Measurements from ENCODE around the gene DPYSL5. TPM values are rescaled to one million over a fixed set of nuclear protein-coding genes. Genes with fewer than 3 reads are reported as not detected.
"Not testable (repeated sequence)": the region's sequence is repeated elsewhere in the genome, so short reads cannot be mapped to it uniquely, and the experiment has no call there.

The DPYSL5 gene
- total RNA-seq, 1 donor from 2014 or later: not detected

DNA sequence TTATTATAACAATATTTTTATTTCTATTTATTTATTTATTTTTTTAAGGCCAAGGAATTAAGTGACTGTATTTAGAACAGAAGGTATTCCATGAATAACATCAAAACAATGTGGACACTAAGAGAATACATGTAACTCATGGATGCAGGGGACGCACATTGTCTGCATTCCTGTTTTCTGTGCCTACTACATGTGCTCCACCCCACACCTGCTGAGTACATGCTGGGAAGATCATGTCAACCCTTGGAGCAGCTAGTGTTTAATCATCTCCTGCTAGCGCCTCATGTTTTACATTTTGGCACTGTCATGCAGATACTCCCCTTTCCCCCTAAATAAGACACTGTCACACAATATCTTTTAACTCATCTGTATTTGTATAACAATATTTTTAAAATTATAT lies 29.3 kb downstream of the DPYSL5 start:
- intact Hi-C loops (cut with DNase I): no loop called here
- H3K27ac ChIP-seq: no peak overlapping the region

DNA sequence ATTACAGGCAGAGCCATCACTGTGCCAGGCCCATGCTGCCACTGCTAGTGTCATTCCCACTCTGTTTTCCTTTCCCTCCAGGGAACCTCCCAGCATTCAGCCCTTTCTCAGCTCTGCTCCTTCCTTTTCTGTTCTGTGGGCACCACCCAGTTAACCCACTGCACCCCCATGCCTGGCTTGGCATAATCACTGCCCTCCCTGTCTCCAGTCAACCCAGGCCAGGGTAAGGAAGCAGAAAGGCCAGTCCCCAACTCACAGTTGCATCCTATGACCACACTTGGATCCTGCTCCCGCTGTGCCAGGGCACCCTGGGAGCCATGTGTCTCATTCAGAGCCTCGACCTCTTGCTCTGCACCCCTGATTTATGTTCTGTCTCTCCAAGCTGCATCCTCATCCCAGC lies 32.2 kb downstream of the DPYSL5 start:
- ATAC-seq: no peak
- intact Hi-C loops (cut with DNase I): no loop called here
- H3K4me1 ChIP-seq: no peaks in the 10 kb centered on the region

More for the DNA sequence above, 29.3 kb downstream of the DPYSL5 start:
- Histone ChIP-seq H3K4me1 (no peaks in the 10 kb centered on the region), H3K36me3 (no peaks in the 10 kb centered on the region), H3K9me3 (no peaks in the 10 kb centered on the region), H3K4me3 (no peak overlapping the region), H3K27me3 (ENCODE audit: low read depth) (peaks cover 16% of the 10 kb centered on the region)
- TF ChIP-seq, protein P1, sequence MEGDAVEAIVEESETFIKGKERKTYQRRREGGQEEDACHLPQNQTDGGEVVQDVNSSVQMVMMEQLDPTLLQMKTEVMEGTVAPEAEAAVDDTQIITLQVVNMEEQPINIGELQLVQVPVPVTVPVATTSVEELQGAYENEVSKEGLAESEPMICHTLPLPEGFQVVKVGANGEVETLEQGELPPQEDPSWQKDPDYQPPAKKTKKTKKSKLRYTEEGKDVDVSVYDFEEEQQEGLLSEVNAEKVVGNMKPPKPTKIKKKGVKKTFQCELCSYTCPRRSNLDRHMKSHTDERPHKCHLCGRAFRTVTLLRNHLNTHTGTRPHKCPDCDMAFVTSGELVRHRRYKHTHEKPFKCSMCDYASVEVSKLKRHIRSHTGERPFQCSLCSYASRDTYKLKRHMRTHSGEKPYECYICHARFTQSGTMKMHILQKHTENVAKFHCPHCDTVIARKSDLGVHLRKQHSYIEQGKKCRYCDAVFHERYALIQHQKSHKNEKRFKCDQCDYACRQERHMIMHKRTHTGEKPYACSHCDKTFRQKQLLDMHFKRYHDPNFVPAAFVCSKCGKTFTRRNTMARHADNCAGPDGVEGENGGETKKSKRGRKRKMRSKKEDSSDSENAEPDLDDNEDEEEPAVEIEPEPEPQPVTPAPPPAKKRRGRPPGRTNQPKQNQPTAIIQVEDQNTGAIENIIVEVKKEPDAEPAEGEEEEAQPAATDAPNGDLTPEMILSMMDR (IDR thresholded peaks at IDR 0.05): no peak
- ATAC-seq (no peak), DNase-seq (no peak)

DNA sequence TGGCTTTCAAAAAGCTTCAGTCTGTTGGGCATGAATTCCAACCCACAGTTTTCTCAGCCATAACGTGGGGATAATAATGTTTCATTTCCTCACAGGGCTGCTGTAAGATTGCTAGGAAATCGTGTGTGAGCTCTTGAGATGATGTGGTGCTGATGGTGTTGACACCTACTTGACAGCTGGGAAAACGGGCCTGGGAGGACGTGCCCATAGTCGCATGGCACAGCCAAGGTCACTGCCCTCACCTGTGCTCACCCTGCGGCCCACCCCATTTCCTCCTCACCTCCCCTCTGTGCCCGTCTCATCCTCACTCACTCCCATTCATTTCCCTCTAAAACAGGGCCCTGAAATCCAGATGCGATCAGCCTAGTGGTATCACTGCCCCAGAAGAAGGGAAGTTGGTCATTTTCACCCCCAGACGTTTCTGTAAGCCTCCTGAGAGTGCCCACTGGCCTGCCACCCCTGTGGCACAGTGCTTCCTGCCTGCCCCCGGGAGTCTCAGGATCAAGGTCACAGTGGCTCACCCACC lies 33.0 kb downstream of the DPYSL5 start:
- H3K4me3 ChIP-seq: no peak overlapping the region
- ATAC-seq: no peak
- H3K4me1 ChIP-seq: no peaks in the 10 kb centered on the region
- DNase-seq: no peak
- no peaks in the 10 kb centered on the region for H3K9me3 ChIP-seq
- H3K27me3 ChIP-seq (ENCODE audit: low read depth): peaks cover 13% of the 10 kb centered on the region
- intact Hi-C loops (cut with DNase I): no loop called here
- no peak overlapping the region for H3K27ac ChIP-seq
- H3K36me3 ChIP-seq: no peaks in the 10 kb centered on the region
- TF ChIP-seq, protein P1 (IDR thresholded peaks at IDR 0.05): no peak

More for the DNA sequence above, 32.2 kb downstream of the DPYSL5 start:
- no peak overlapping the region for H3K4me3 ChIP-seq
- H3K9me3 ChIP-seq: no peaks in the 10 kb centered on the region
- TF ChIP-seq, protein P1 (IDR thresholded peaks at IDR 0.05): no peak
- H3K27ac ChIP-seq: no peak overlapping the region
- H3K27me3 ChIP-seq (ENCODE audit: low read depth): peaks cover 15% of the 10 kb centered on the region
- no peak for DNase-seq
- H3K36me3 ChIP-seq: no peaks in the 10 kb centered on the region

DNA sequence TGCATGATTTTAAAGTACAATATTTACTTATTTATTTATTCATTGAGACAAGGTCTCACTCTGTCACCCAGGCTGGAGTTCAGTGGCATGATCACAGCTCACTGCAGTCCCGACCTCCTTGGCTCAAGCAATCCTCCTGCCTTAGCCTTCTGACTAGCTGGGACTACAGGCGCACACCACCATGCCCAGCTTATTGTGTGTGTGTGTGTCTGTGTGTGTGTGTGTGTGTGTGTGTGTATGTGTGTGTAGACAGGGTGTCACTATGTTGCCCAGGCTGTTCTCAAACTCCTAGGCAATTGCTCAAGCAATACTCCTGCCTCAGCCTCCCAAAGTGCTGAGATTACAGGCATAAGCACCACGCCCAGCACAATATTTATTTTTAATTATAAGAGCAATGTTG lies 34.3 kb downstream of the DPYSL5 start:
- ATAC-seq; H3K9me3 ChIP-seq; H3K27ac ChIP-seq; intact Hi-C loops (cut with DNase I); DNase-seq; H3K4me3 ChIP-seq; H3K4me1 ChIP-seq; H3K36me3 ChIP-seq: not testable (repeated sequence)
- H3K27me3 ChIP-seq (ENCODE audit: low read depth): peaks cover 13% of the 10 kb centered on the region

DNA sequence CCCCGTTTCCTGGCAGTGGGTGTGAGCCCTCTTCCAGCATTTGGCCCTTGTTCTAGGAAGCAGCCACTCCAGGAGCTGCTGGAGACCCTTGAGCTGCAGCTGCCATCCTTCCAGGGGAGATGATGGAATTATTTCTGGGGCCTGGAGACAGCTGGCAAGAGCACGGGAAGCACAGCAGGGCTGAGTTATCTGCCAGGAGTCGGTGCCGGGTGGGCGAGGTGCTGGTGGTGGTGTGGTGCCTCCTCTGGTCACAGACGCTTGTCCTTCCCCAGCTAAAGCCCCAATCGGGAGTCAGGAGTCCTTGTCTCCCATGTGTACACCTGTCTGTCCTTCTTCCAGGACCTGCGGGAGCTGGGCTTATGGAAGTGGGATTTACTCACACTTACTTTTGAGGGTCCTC lies 36.0 kb downstream of the DPYSL5 start:
- Histone ChIP-seq H3K4me1 (no peaks in the 10 kb centered on the region), H3K36me3 (no peaks in the 10 kb centered on the region), H3K4me3 (no peak overlapping the region), H3K27ac (no peak overlapping the region), H3K9me3 (no peaks in the 10 kb centered on the region), H3K27me3 (ENCODE audit: low read depth) (peaks cover 13% of the 10 kb centered on the region)
- DNase-seq: no peak
- ATAC-seq: no peak
- intact Hi-C loops (cut with DNase I): no loop called here
- TF ChIP-seq, protein P1 (IDR thresholded peaks at IDR 0.05): no peak

DNA sequence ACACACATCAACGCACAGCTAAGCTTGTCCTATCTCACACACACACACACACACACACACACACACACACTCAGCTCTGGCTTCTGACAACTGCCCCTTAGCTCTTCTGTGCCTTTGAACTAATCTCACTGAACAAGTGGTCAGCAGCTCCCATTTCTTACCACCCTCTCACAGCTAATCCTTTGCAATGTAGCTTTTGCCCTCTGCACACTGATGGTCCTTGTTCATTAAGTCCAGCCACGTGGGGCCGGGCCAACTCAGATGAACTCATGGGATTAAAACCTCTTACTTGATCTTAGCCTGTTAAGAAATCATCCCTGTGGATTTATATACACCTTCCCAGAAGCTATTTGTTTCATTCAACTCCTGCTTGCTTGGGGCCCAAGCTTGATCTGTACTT lies 36.6 kb downstream of the DPYSL5 start:
- Histone ChIP-seq H3K4me3 (no peak overlapping the region), H3K9me3 (no peaks in the 10 kb centered on the region), H3K4me1 (no peaks in the 10 kb centered on the region), H3K27ac (no peak overlapping the region), H3K36me3 (no peaks in the 10 kb centered on the region), H3K27me3 (ENCODE audit: low read depth) (peaks cover 13% of the 10 kb centered on the region)
- TF ChIP-seq, protein P1 (IDR thresholded peaks at IDR 0.05): no peak
- no peak for DNase-seq
- ATAC-seq: no peak
- intact Hi-C loops (cut with DNase I): no loop called here
